HUES64 (cell line): ENCODE data around the gene EPHB2.

Experiments used
- H3K27ac ChIP-seq: 2 replicates; pipeline ENCODE4 v1.7.0; 2013; ENCODE audit warnings: low read depth, low read length, inconsistent platforms
- H3K27me3 ChIP-seq: 2 replicates; pipeline ENCODE4 v1.6.1; 2013; ENCODE audit warnings: mild to moderate bottlenecking, low read length; ENCODE audit not compliant: insufficient read depth
- H3K36me3 ChIP-seq: 2 replicates; pipeline ENCODE4 v1.6.1; 2013; ENCODE audit warnings: mild to moderate bottlenecking, low read length; ENCODE audit not compliant: insufficient read depth
- H3K4me1 ChIP-seq: 2 replicates; pipeline ENCODE4 v1.6.1; 2013; ENCODE audit warnings: mild to moderate bottlenecking, low read length, moderate library complexity; ENCODE audit not compliant: insufficient read depth
- H3K4me3 ChIP-seq: 2 replicates; pipeline ENCODE4 v1.5.1; 2013; ENCODE audit warnings: mild to moderate bottlenecking, low read length, moderate library complexity
- H3K9ac ChIP-seq: 2 replicates; pipeline ENCODE4 v1.6.1; 2013; ENCODE audit warnings: mild to moderate bottlenecking, low read depth, low read length
- H3K9me3 ChIP-seq: 2 replicates; pipeline ENCODE4 v1.6.1; 2013; ENCODE audit warnings: low read depth, low read length; ENCODE audit not compliant: insufficient read depth
- WGBS: fragments of 150-250, 120-280 bp; methylation state at CpG from one replicate; pipeline ENCODE4 v1.1.7; 2013; ENCODE audit warnings: missing lambda C conversion rate; 5-methylcytosine and 5-hydroxymethylcytosine counted together

The EPHB2 gene

DNA sequence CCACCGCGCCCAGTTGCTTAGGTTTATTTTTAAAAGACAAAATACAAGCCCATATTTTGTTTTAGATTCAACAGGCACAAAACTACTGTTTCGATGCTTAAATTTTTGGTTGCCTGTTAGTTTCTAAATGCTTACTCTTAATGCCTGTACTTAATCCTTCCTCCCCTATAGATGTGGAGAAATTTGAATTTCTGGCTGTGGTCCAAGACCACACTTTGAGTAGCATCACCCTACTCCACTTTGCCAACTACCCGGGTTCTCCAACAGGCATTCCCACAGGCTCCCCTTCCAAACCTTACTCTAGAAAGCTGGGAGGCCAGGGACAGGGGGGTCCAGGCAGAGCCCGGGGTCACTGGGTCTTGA, 242.0 kb downstream of the EPHB2 start:
- H3K4me3 ChIP-seq, result no peak overlapping the region
- peaks cover 43% of the 10 kb centered on the region for H3K27me3 ChIP-seq
- WGBS, result 96% methylated on average over 4 of the region's 5 CpGs

DNA sequence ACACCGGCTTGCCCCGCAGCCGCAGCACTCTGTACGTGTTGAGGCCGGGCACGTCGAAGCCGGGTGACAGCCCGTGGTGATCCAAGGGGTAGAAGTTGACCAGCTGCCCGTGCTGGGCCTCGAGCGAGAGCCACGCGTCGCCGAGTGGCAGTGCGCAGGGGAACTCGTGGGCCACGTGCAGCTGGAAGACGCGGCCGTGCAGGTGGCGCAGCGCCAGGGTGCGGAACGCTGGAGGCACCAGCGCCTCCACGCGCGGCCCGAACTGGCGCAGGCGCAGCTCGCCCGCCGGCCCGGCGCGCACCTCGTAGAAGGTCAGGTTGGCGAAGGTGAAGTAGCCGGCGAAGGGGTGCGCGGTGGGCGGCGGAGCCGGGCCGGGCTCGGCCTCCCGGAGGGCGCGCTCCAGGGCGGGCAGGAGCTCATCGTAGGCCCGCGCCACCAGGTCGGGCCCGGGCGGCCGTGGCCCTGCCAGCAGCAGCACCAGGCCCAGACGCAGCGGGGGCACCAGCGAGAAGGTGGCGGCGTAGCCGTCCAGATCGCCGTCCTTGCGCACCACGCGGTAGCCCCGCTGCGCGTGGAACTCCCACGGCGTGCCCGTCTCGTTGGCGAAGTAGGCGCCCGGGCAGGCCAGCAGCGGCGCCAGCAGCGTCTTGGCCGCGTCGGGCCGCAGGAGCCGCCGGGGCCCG, 242.6 kb downstream of the EPHB2 start:
- Histone ChIP-seq H3K9me3 (no peaks in the 10 kb centered on the region), H3K27me3 (peaks cover 43% of the 10 kb centered on the region), H3K27ac (no peak overlapping the region), H3K4me1 (no peaks in the 10 kb centered on the region), H3K4me3 (peak overlapping the region; percentile 44), H3K9ac (peak overlapping the region; percentile 21; the same call in 1 of the 2 replicates), H3K36me3 (no peaks in the 10 kb centered on the region)
- 89% methylated on average over 92 of the region's 92 CpGs for WGBS

More for the DNA sequence above, 242.0 kb downstream of the EPHB2 start:
- Histone ChIP-seq H3K36me3 (no peaks in the 10 kb centered on the region), H3K9me3 (no peaks in the 10 kb centered on the region), H3K4me1 (no peaks in the 10 kb centered on the region), H3K27ac (no peak overlapping the region), H3K9ac (no peak overlapping the region)

DNA sequence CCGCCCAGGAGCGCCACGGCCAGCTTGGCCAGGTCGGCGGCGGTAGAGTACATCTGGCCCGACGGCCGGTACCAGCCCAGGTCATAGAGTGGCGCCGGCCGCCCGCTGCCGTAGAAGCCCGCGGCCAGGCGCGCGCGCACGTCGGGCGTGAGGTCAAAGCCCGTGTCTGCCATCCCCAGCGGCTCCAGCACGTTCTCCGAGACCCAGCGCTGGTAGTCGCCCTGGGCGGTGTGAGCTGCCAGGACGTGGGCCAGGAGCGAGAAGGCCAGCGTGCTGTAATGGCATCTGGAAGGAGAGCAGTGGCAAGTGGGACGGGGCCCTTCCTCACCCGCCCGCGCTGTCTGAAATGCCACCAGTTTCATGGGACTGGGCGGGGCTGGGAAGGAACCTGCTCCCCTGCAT, 243.1 kb downstream of the EPHB2 start:
- H3K27ac ChIP-seq, result no peak overlapping the region
- H3K4me3 ChIP-seq, result peak overlapping the region; percentile 44
- H3K4me1 ChIP-seq, result no peaks in the 10 kb centered on the region
- H3K9me3 ChIP-seq, result no peaks in the 10 kb centered on the region
- H3K9ac ChIP-seq, result peak overlapping the region; percentile 21; the same call in 1 of the 2 replicates
- no peaks in the 10 kb centered on the region for H3K36me3 ChIP-seq
- H3K27me3 ChIP-seq, result peaks cover 43% of the 10 kb centered on the region
- 85% methylated on average over 38 of the region's 38 CpGs for WGBS

DNA sequence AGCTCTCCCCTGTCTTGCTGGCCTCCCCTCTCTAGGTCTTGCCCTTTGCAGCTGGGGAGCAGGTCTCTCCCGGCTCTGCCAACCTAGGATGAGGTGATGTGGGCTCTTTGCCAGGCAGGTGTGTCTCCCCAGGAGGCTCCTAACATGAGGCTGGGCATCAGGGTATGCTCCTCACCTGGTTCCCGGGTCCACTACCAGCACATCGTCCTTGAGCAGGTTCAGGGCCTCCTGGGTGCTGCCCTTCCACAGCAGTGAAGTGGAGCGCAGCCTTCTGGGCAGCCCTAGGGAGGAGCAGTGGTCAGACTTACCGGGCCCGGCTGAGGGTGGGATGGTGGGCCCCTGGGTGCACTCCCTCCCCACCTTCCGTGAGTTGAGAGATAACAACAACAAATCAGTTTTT, 244.5 kb downstream of the EPHB2 start:
- no peaks in the 10 kb centered on the region for H3K36me3 ChIP-seq
- no peak overlapping the region for H3K9ac ChIP-seq
- WGBS, result 83% methylated on average over 7 of the region's 7 CpGs
- H3K4me1 ChIP-seq, result no peaks in the 10 kb centered on the region
- H3K9me3 ChIP-seq, result no peaks in the 10 kb centered on the region
- H3K4me3 ChIP-seq, result no peak overlapping the region
- no peak overlapping the region for H3K27ac ChIP-seq
- peaks cover 38% of the 10 kb centered on the region for H3K27me3 ChIP-seq

DNA sequence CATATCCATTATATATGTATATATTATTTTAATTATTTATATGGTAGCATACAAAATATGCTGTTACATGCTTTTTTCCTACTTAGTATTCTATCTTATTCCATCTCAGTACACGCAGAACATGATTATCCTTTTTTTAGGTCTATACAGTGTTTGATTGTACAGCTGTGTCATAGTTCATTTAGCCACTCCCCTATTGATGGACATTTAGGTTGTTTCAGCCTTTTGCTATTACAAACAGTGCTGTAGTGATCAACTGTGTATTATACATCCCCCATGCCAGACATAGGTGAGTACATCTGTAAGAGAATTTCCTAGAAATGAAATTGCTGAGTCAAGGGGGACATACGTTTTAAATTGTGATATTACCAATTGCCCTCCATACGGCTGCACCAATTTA, 246.4 kb downstream of the EPHB2 start:
- Histone ChIP-seq H3K4me3 (no peak overlapping the region), H3K36me3 (no peaks in the 10 kb centered on the region), H3K27me3 (peaks cover 34% of the 10 kb centered on the region), H3K27ac (no peak overlapping the region), H3K4me1 (no peaks in the 10 kb centered on the region), H3K9me3 (no peaks in the 10 kb centered on the region), H3K9ac (no peak overlapping the region)
- 100% methylated on average over 1 of the region's 3 CpGs for WGBS

DNA sequence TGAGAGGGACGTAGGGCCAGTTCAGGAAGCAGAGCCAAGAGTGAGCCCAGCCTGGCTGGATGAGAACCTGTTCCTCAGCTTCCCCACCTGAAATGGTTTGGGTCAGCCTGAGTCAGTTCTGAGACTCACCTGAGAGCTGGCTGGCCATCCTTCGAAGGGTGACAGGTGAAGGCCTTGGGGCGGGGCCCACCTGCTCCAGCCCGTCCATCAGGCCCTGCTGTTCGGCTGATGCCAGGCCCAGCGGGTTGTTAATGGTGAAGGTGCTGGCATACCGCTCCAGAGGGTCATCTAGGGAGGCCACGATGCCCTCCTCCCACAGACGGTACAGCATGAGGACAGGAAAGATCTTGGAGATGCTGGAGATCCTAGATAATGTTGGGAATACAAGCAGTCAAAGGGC, 247.9 kb downstream of the EPHB2 start:
- Histone ChIP-seq H3K4me1 (no peaks in the 10 kb centered on the region), H3K36me3 (no peaks in the 10 kb centered on the region), H3K27me3 (peaks cover 19% of the 10 kb centered on the region), H3K9me3 (no peaks in the 10 kb centered on the region), H3K4me3 (no peak overlapping the region), H3K9ac (no peak overlapping the region), H3K27ac (no peak overlapping the region)
- WGBS, result 92% methylated on average over 9 of the region's 9 CpGs

DNA sequence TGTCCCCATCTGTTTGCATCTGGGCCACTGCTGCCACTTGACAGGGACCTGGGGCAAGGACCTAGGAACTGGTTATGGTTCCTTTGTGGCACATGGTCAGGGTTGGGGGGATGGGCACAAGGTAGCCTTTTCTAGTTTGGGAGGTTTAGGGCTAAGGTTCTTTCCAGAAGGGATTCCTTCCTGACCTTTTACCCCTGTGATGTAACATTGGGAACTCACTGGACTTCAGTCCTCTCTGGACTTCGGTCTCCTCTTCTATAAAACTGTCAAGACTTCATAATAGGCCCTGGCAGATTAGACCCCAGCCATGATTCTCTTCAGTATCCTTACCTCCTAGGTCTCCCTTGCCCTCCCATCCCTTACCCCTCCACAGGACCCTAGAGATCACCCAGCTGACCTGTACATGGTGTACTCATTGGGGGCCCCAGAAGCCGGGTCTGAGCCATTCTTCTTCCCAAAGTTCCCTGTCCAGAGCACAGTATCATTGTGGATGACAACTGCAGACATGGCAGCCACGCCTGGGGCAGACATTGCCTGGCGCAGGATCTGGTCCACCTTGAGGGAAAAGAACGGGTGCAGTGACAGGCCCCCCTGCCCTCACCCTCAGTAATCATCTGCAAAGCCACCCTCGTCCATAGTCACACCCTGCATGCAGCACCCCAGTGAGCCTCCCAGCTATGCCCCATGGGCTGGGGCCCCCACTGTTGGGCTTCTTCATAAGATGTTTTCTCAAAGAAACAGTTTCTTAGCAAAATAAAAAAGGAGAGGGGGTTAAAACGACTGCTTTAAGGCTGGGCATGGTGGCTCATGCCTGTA, 249.1 kb downstream of the EPHB2 start:
- no peak overlapping the region for H3K9ac ChIP-seq
- H3K4me3 ChIP-seq, result no peak overlapping the region
- no peaks in the 10 kb centered on the region for H3K36me3 ChIP-seq
- no peaks in the 10 kb centered on the region for H3K9me3 ChIP-seq
- H3K27ac ChIP-seq, result no peak overlapping the region
- H3K4me1 ChIP-seq, result no peaks in the 10 kb centered on the region
- WGBS, result 86% methylated on average over 7 of the region's 7 CpGs
- peaks cover 7% of the 10 kb centered on the region for H3K27me3 ChIP-seq

DNA sequence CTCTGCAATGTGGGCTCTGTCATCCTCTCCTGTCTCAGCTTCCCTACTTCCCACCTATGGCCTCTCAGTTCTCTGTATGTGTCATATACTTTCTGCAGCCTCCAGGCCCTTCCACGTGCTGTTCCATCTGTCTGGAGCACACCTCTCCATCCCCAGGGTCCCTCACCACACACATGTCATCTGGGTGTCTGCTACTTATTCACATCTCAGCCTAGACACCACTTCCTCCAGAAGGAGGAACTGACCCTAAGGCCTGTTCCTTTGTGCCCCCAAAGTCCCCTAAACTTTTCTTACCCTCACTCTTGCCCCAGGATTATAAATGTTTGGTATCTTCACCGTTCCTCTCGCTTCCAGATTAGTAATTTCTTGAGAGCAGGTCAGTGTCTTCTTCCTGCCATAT, 251.9 kb downstream of the EPHB2 start:
- H3K9me3 ChIP-seq, result no peaks in the 10 kb centered on the region
- H3K4me1 ChIP-seq, result no peaks in the 10 kb centered on the region
- no peak overlapping the region for H3K9ac ChIP-seq
- no peak overlapping the region for H3K4me3 ChIP-seq
- H3K36me3 ChIP-seq, result no peaks in the 10 kb centered on the region
- WGBS, result 60% methylated on average over 3 of the region's 3 CpGs
- H3K27me3 ChIP-seq, result no peaks in the 10 kb centered on the region
- H3K27ac ChIP-seq, result no peak overlapping the region

DNA sequence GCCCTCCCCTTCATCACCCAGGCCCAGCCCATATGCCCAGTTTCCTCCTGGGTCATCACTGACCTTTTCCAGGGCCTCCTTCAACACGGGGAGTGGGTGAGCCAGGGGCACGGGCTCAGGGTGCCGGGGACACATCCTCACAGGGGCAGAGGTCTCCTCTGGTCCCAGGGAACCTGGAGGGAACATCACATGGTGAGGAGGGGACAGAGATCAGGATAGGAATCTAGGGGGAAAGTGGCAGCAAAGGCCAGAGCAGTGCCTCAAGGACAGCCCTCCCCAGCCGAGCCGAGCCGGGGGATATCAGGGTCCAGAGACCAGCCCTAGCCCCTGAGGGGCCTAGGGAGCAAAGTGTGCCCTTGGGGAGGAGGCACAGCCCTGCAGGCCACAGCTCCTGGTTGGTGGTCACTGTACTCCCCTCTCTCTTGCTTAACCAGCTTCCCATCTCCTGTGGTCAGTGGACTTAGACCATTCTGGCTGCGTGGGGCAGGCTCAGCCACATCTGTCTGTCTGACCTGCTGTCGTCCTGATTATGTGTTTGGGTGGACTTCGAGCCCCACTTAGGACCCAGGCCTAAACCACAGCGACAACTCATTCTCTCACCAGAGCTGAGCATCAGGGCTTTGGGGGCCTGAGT, 252.5 kb downstream of the EPHB2 start:
- no peaks in the 10 kb centered on the region for H3K36me3 ChIP-seq
- no peaks in the 10 kb centered on the region for H3K4me1 ChIP-seq
- no peak overlapping the region for H3K9ac ChIP-seq
- WGBS, result 92% methylated on average over 10 of the region's 10 CpGs
- H3K9me3 ChIP-seq, result no peaks in the 10 kb centered on the region
- H3K27me3 ChIP-seq, result no peaks in the 10 kb centered on the region
- H3K4me3 ChIP-seq, result no peak overlapping the region
- H3K27ac ChIP-seq, result no peak overlapping the region

DNA sequence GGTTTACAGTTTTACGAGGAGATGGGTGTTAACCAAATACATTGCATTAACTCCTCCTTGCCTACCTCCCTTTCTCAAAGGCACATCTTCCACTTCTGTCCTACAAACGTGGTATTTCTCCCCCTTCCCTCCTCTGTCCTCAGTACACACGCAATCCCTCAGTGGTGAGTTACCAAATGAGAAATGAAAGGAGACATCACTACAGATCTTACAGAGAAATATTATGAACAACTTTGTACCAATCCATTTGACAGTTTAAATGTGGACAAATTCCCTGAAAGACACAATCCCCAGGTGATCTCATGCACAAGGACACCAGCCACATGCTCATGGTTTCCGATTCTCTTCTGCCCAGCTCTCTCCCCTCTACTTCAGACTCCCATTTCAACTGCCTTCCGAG, 255.7 kb downstream of the EPHB2 start:
- H3K36me3 ChIP-seq, result no peaks in the 10 kb centered on the region
- H3K27ac ChIP-seq, result no peak overlapping the region
- H3K4me3 ChIP-seq, result no peak overlapping the region
- no peaks in the 10 kb centered on the region for H3K4me1 ChIP-seq
- no peak overlapping the region for H3K9ac ChIP-seq
- WGBS, result 80% methylated on average over 5 of the region's 5 CpGs
- no peaks in the 10 kb centered on the region for H3K9me3 ChIP-seq
- H3K27me3 ChIP-seq, result no peaks in the 10 kb centered on the region

DNA sequence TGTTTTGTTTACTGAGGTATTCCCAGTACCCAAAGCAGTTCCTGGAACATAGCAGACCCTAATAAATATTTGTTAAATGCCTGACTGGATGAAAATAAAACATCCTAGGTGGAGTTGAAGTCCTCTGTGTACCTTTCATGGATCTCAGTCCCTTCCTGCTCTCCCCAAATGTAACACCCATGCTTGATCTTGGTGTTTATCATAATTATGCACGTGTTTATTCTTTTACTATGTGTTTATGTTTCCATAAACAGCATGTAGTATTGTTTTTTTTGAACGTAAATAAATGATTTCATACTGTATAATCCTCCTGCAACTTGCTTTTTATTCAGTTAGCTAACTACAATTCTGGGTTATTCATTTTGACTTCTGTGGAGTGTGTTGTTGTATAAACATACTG, 257.2 kb downstream of the EPHB2 start:
- Histone ChIP-seq H3K9me3 (no peaks in the 10 kb centered on the region), H3K27me3 (no peaks in the 10 kb centered on the region), H3K9ac (no peak overlapping the region), H3K36me3 (no peaks in the 10 kb centered on the region), H3K27ac (no peak overlapping the region), H3K4me1 (no peaks in the 10 kb centered on the region), H3K4me3 (no peak overlapping the region)
- no CpG with 5 or more reads among the region's 2 CpGs for WGBS
